PC-3 (cell line): Measurements from ENCODE around the gene EHMT1. TPM values are rescaled to one million over a fixed set of nuclear protein-coding genes. Genes with fewer than 3 reads are reported as not detected.

Experiments used
- ATAC-seq: fragments of 200-7000 bp; cut with Tn5 transposase; 2 replicates; pipeline ENCODE4 v1.9.1; 2020; ENCODE audit warnings: mild to moderate bottlenecking, moderate library complexity
- BruUV-seq: library from RNA; stranded (reverse); fragments of 400-500 nt; replicated peaks from 2 replicates; lab custom pipeline; 2021; lab: Mats Ljungman, UMichigan
- CTCF ChIA-PET: fragments of 300-600 bp; sonication (Branson Sonifier 250); formaldehyde crosslinking; loops from one replicate; lab custom pipeline; 2022; ENCODE audit warnings: antibody characterized with exemption; lab: Charles Lee
- POLR2A ChIA-PET: fragments of 300-600 bp; sonication (Branson Sonifier 250); formaldehyde crosslinking; loops from one replicate; lab custom pipeline; 2022; ENCODE audit warnings: antibody characterized with exemption; ENCODE audit not compliant: unreplicated experiment; lab: Charles Lee
- DNase-seq: peaks from one replicate; pipeline ENCODE4 v3.0.0-alpha.2; 2015
- H2AFZ ChIP-seq: fragments of 300-600 bp; sonication (generic); 2 replicates; pipeline ENCODE4 v1.6.0; 2016; ENCODE audit warnings: antibody characterized with exemption, low read length
- H3F3A ChIP-seq: fragments of 300-600 bp; sonication (generic); one replicate; pipeline ENCODE4 v1.6.0; 2017; ENCODE audit warnings: antibody characterized with exemption, low read length, control low read depth, mild to moderate bottlenecking; ENCODE audit not compliant: unreplicated experiment
- H3K27ac ChIP-seq: fragments of 300-600 bp; sonication (generic); 2 replicates; pipeline ENCODE4 v1.5.1; 2016; ENCODE audit warnings: mild to moderate bottlenecking, low read length
- H3K27me3 ChIP-seq: fragments of 300-600 bp; sonication (generic); 2 replicates; pipeline ENCODE4 v1.6.1; 2016; ENCODE audit warnings: low read length, mixed read lengths
- H3K36me3 ChIP-seq: fragments of 300-600 bp; sonication (generic); 2 replicates; pipeline ENCODE4 v1.6.1; 2016; ENCODE audit warnings: low read depth, mixed run types, low read length, mixed read lengths
- H3K4me1 ChIP-seq: fragments of 300-600 bp; sonication (generic); 2 replicates; pipeline ENCODE4 v1.5.1; 2016; ENCODE audit warnings: low read length; ENCODE audit not compliant: insufficient read depth
- H3K4me2 ChIP-seq: fragments of 300-600 bp; sonication (generic); 2 replicates; pipeline ENCODE4 v1.6.0; 2016; ENCODE audit warnings: low read length
- H3K4me3 ChIP-seq: fragments of 300-600 bp; sonication (generic); 2 replicates; pipeline ENCODE4 v1.5.1; 2016; ENCODE audit warnings: mild to moderate bottlenecking, low read length, mixed read lengths
- H3K79me2 ChIP-seq: fragments of 300-600 bp; sonication (generic); 2 replicates; pipeline ENCODE4 v1.6.1; 2017; ENCODE audit warnings: low read length, mixed read lengths
- H3K9ac ChIP-seq: fragments of 300-600 bp; sonication (generic); 2 replicates; pipeline ENCODE4 v1.6.0; 2016; ENCODE audit warnings: mild to moderate bottlenecking, low read length
- H3K9me2 ChIP-seq: fragments of 300-600 bp; sonication (generic); replicated peaks from 2 replicates; pipeline ENCODE4 v1.6.1; 2016; ENCODE audit warnings: mixed run types, low read length, mixed read lengths
- H3K9me3 ChIP-seq: fragments of 300-600 bp; sonication (generic); 2 replicates; pipeline ENCODE4 v1.6.1; 2016; ENCODE audit warnings: low read length, mixed read lengths
- H4K20me1 ChIP-seq: fragments of 300-600 bp; sonication (generic); 2 replicates; pipeline ENCODE4 v1.6.1; 2016; ENCODE audit warnings: low read length, mixed read lengths
- EZH2 ChIP-seq: fragments of 300-600 bp; sonication (generic); IDR thresholded peaks from one replicate; pipeline ENCODE4 v1.6.1; 2017; ENCODE audit warnings: antibody characterized with exemption, mild to moderate bottlenecking, low read length; ENCODE audit not compliant: unreplicated experiment
- EZH2phosphoT487 ChIP-seq: fragments of 300-600 bp; sonication (generic); IDR thresholded peaks from 2 replicates; pipeline ENCODE4 v1.6.1; 2018; ENCODE audit warnings: mild to moderate bottlenecking, antibody characterized with exemption, low read length, borderline replicate concordance
- intact Hi-C: fragments of 100-400 bp; cut with micrococcal nuclease; formaldehyde crosslinking; loops from 2 replicates; pipeline ENCODE4 v1.9.0; 2023
- total RNA-seq: library from RNA; depleted of rRNA; stranded (reverse); fragments of >200 nt; gene quantifications from 2 replicates; pipeline ENCODE4 v1.2.3, GENCODE V29; 2014
- TF ChIP-seq, protein P1 (sequence below): fragments of 300-600 bp; sonication (generic); conservative IDR thresholded peaks from 2 replicates; pipeline ENCODE4 v1.5.1; 2017; ENCODE audit warnings: antibody characterized with exemption, low read depth, mild to moderate bottlenecking, low read length

EHMT1 gene
- total RNA-seq, 1 experiment from 2014 or later: 42.8 TPM

GRCh38 chr9:137689745-137690529, 71.1 kb downstream of the EHMT1 start:
- H3F3A ChIP-seq: no peaks in the 10 kb centered on the region

GRCh38 chr9:137690930-137691645, 72.3 kb downstream of the EHMT1 start:
- ATAC-seq (no peak), DNase-seq (no peak)
- Histone ChIP-seq H2AFZ (no peak overlapping the region), H3K4me1 (no peaks in the 10 kb centered on the region), H3K27ac (no peak overlapping the region), H3K9ac (no peak overlapping the region), H3K9me2 (no peaks in the 10 kb centered on the region), H3K36me3 (no peaks in the 10 kb centered on the region), H3K27me3 (no peaks in the 10 kb centered on the region), H3K4me2 (no peak overlapping the region), H3K79me2 (peaks cover 88% of the 10 kb centered on the region), H3F3A (no peaks in the 10 kb centered on the region), H3K4me3 (no peak overlapping the region), H3K9me3 (no peaks in the 10 kb centered on the region), H4K20me1 (0 out of 2 replicates have a peak, but pooled peaks cover 9% of the 10 kb centered on the region)
- ChIA-PET CTCF (no interaction called here), POLR2A (no interaction called here)
- TF ChIP-seq EZH2 (no peak), EZH2phosphoT487 (no peak)
- TF ChIP-seq, protein P1, sequence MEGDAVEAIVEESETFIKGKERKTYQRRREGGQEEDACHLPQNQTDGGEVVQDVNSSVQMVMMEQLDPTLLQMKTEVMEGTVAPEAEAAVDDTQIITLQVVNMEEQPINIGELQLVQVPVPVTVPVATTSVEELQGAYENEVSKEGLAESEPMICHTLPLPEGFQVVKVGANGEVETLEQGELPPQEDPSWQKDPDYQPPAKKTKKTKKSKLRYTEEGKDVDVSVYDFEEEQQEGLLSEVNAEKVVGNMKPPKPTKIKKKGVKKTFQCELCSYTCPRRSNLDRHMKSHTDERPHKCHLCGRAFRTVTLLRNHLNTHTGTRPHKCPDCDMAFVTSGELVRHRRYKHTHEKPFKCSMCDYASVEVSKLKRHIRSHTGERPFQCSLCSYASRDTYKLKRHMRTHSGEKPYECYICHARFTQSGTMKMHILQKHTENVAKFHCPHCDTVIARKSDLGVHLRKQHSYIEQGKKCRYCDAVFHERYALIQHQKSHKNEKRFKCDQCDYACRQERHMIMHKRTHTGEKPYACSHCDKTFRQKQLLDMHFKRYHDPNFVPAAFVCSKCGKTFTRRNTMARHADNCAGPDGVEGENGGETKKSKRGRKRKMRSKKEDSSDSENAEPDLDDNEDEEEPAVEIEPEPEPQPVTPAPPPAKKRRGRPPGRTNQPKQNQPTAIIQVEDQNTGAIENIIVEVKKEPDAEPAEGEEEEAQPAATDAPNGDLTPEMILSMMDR: no peak
- no TSS peak for BruUV-seq
- intact Hi-C loops: no loop called here

More at GRCh38 chr9:137689745-137690529, 71.1 kb downstream of the EHMT1 start:
- ChIA-PET POLR2A (no interaction called here), CTCF (no interaction called here)
- Histone ChIP-seq H4K20me1 (0 out of 2 replicates have a peak, but pooled peaks cover 9% of the 10 kb centered on the region), H3K27ac (no peak overlapping the region), H3K4me1 (no peaks in the 10 kb centered on the region), H2AFZ (no peak overlapping the region), H3K9ac (no peak overlapping the region), H3K9me3 (no peaks in the 10 kb centered on the region), H3K4me2 (no peak overlapping the region), H3K36me3 (no peaks in the 10 kb centered on the region), H3K27me3 (no peaks in the 10 kb centered on the region), H3K4me3 (no peak overlapping the region), H3K9me2 (no peaks in the 10 kb centered on the region), H3K79me2 (peaks cover 88% of the 10 kb centered on the region)
- intact Hi-C loops: no loop called here
- peak; percentile 55 for ATAC-seq
- no TSS peak for BruUV-seq
- peak; percentile 31 for DNase-seq
- no peak for TF ChIP-seq EZH2phosphoT487
- TF ChIP-seq, protein P1: no peak
- no peak for TF ChIP-seq EZH2
